OCI-LY3 (cell line): ENCODE results near the gene QSOX2.

Experiments
- CTCF ChIP-seq: fragments of 200-600, 300-600 bp; sonication (generic); IDR thresholded peaks from 2 replicates; pipeline ENCODE4 v1.5.1; 2014; ENCODE audit warnings: antibody characterized with exemption, low read length, low read depth
- EZH2phosphoT487 ChIP-seq: fragments of 200-600 bp; shearing (Covaris generic); IDR thresholded peaks from 2 replicates; pipeline ENCODE4 v1.6.1; 2018; ENCODE audit warnings: antibody characterized with exemption, mixed run types, low read depth

DNA sequence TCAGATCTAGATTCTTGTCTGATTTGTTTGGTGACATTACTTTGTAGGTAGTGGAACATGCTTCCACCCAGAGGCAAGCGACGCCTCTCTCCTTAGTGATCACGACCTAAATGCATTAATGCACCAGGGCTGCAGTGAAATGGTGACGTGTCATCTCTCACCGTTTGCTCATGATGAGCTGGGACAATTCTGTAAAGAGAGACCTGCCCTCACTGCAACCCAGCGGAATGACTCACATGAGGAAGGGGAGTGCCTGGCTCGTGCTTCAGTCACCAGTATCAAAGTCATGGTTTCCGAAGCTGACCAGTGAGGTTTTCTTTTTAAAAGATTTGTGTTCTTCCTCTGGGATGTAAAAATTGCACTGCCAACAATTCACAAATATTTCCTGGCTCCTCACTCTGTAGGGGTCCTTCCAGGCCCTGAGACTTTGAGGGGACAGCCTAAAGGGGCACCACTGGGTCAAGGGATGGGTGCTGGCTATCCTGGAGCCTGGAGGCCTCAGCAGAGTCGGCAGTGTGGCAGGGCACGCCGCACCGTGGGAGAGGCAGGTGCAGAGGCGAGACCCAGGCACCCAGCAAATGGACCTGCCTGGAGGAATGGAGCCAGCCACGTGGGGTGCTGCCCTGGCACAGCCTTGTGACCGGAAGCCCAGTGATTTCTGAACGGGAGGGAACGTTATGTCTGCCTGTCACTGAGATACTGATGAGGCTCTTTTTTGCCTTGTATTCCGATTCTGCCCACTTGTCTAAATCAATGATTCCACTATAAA, 17.3 kb downstream of the QSOX2 start:
- TF ChIP-seq EZH2phosphoT487: no peak
- TF ChIP-seq CTCF: no peak
